GM23338 (cell line): Measurements from ENCODE around the gene SHC4. TPM values are rescaled to one million over a fixed set of nuclear protein-coding genes. Genes with fewer than 3 reads are reported as not detected.

Experiments used
- ATAC-seq: fragments of 200-7000 bp; cut with Tn5 transposase; 3 replicates; pipeline ENCODE4 v1.9.1; 2020
- DNase-seq: peaks from one replicate; pipeline ENCODE4 v3.0.0-alpha.2; 2015; ENCODE audit warnings: low spot score
- H2AFZ ChIP-seq: fragments of 200-600 bp; sonication (generic); 2 replicates; pipeline ENCODE4 v1.8.0; 2016; ENCODE audit warnings: antibody characterized with exemption, mild to moderate bottlenecking, moderate library complexity
- H3F3A ChIP-seq: fragments of 200-600 bp; sonication (generic); replicated peaks from 2 replicates; pipeline ENCODE4 v1.8.0; 2017; ENCODE audit warnings: antibody characterized with exemption, mixed run types, low read depth
- H3K27ac ChIP-seq: fragments of 200-600 bp; sonication (generic); 2 replicates; pipeline ENCODE4 v1.6.1; 2016; ENCODE audit warnings: low read depth
- H3K27me3 ChIP-seq: fragments of 200-600 bp; sonication (generic); 2 replicates; pipeline ENCODE4 v1.8.0; 2016; ENCODE audit warnings: mild to moderate bottlenecking, mixed run types, moderate library complexity; ENCODE audit not compliant: insufficient read depth
- H3K36me3 ChIP-seq: fragments of 200-600 bp; sonication (generic); 2 replicates; pipeline ENCODE4 v1.8.0; 2016; ENCODE audit warnings: mild to moderate bottlenecking; ENCODE audit not compliant: insufficient read depth
- H3K4me1 ChIP-seq: fragments of 200-600 bp; sonication (generic); 2 replicates; pipeline ENCODE4 v1.8.0; 2016; ENCODE audit warnings: mild to moderate bottlenecking, moderate library complexity; ENCODE audit not compliant: insufficient read depth
- H3K4me2 ChIP-seq: fragments of 200-600 bp; sonication (generic); 2 replicates; pipeline ENCODE4 v1.7.1; 2017; ENCODE audit warnings: mixed run types
- H3K4me3 ChIP-seq: fragments of 200-600 bp; sonication (generic); 2 replicates; pipeline ENCODE4 v1.6.1; 2016; ENCODE audit warnings: mixed run types
- H3K79me2 ChIP-seq: fragments of 200-600 bp; sonication (generic); replicated peaks from 2 replicates; pipeline ENCODE4 v1.8.0; 2017; ENCODE audit warnings: mild to moderate bottlenecking; ENCODE audit not compliant: insufficient read depth
- H3K9me2 ChIP-seq: fragments of 200-600 bp; sonication (generic); 2 replicates; pipeline ENCODE4 v1.8.0; 2017; ENCODE audit not compliant: insufficient read depth
- H4K20me1 ChIP-seq: fragments of 200-600 bp; sonication (generic); replicated peaks from 2 replicates; pipeline ENCODE4 v1.8.0; 2017; ENCODE audit warnings: mild to moderate bottlenecking; ENCODE audit not compliant: insufficient read depth
- H3K27ac Mint-ChIP-seq: 2 replicates; pipeline ENCODE4 v1.8.0; 2020; ENCODE audit warnings: inconsistent platforms, mild to moderate bottlenecking, moderate library complexity, mixed read lengths
- H3K27me3 Mint-ChIP-seq: 3 replicates; pipeline ENCODE4 v1.8.0; 2022; ENCODE audit warnings: low read depth, mild to moderate bottlenecking, moderate library complexity, mixed read lengths, inconsistent platforms; ENCODE audit not compliant: insufficient read depth, poor library complexity
- H3K36me3 Mint-ChIP-seq: 3 replicates; pipeline ENCODE4 v1.8.0; 2021; ENCODE audit warnings: low read depth, mild to moderate bottlenecking, inconsistent platforms, moderate library complexity, mixed read lengths
- H3K4me1 Mint-ChIP-seq: 3 replicates; pipeline ENCODE4 v1.8.0; 2020; ENCODE audit warnings: mild to moderate bottlenecking, inconsistent platforms, mixed read lengths
- H3K4me3 Mint-ChIP-seq: 3 replicates; pipeline ENCODE4 v1.8.0; 2021; ENCODE audit warnings: moderate library complexity, mild to moderate bottlenecking, inconsistent platforms, mixed read lengths
- H3K9me3 Mint-ChIP-seq: 3 replicates; pipeline ENCODE4 v1.8.0; 2020; ENCODE audit warnings: moderate library complexity, mild to moderate bottlenecking, inconsistent platforms, mixed read lengths
- CREB1 ChIP-seq: fragments of 250-450 bp; sonication (Bioruptor Pico); IDR thresholded peaks from 2 replicates; pipeline ENCODE4 v1.5.0; 2020; ENCODE audit warnings: low read depth, mild to moderate bottlenecking, moderate library complexity
- CTCF ChIP-seq, 2 experiments: fragments of 200-600 bp in 1 of 2; sonication (generic) in 1 of 2; conservative IDR thresholded peaks; 2 replicates each; pipeline versions ENCODE4 v1.5.1 to v1.6.1; 2016 to 2017; ENCODE audit warnings: antibody characterized with exemption in 2 of 2, low read depth in 2 of 2, mild to moderate bottlenecking in 2 of 2, moderate library complexity in 1 of 2
- ETS1 ChIP-seq: IDR thresholded peaks from 2 replicates; pipeline ENCODE4 v1.6.1; 2016; ENCODE audit warnings: antibody characterized with exemption
- EZH2 ChIP-seq: fragments of 200-600 bp; sonication (generic); IDR thresholded peaks from one replicate; pipeline ENCODE4 v1.8.0; 2017; ENCODE audit warnings: antibody characterized with exemption, mild to moderate bottlenecking, low read depth; ENCODE audit not compliant: unreplicated experiment
- EZH2phosphoT487 ChIP-seq: fragments of 200-600 bp; sonication (generic); IDR thresholded peaks from one replicate; pipeline ENCODE4 v1.8.1; 2018; ENCODE audit warnings: antibody characterized with exemption; ENCODE audit not compliant: unreplicated experiment
- JUNB ChIP-seq: IDR thresholded peaks from one replicate; pipeline ENCODE4 v1.6.1; 2016; ENCODE audit warnings: antibody characterized with exemption; ENCODE audit not compliant: unreplicated experiment
- NANOG ChIP-seq: IDR thresholded peaks from 2 replicates; pipeline ENCODE4 v1.6.1; 2016; ENCODE audit warnings: antibody characterized with exemption, borderline replicate concordance
- POLR2AphosphoS5 ChIP-seq: IDR thresholded peaks from 2 replicates; pipeline ENCODE4 v1.6.1; 2016; ENCODE audit warnings: antibody characterized with exemption, low read depth
- STAT1 ChIP-seq: IDR thresholded peaks from one replicate; pipeline ENCODE4 v1.6.1; 2016; ENCODE audit warnings: antibody characterized with exemption; ENCODE audit not compliant: unreplicated experiment
- ZNF114 ChIP-seq: fragments of 250-450 bp; sonication (Bioruptor Pico); IDR thresholded peaks from 2 replicates; pipeline ENCODE4 v1.5.0; 2020; ENCODE audit warnings: mild to moderate bottlenecking, moderate library complexity
- ZNF331 ChIP-seq: fragments of 250-450 bp; sonication (Bioruptor Pico); IDR thresholded peaks from 2 replicates; pipeline ENCODE4 v1.5.0; 2020; ENCODE audit warnings: low read depth, mild to moderate bottlenecking, moderate library complexity
- polyA plus RNA-seq: library from polyadenylated mRNA; unstranded; fragments of >200 nt; fragmentation: Nextera tagmentation; extraction: Ambion mirVana; gene quantifications from 2 replicates; pipeline ENCODE4 v1.2.1, GENCODE V29; 2016
- total RNA-seq: library from RNA; depleted of rRNA; stranded (reverse); fragments of >200 nt; shearing (Covaris generic); gene quantifications from 2 replicates; pipeline ENCODE4 v1.2.3, GENCODE V29; 2014
- TF ChIP-seq, protein P1 (sequence below): fragments of 250-450 bp; sonication (Bioruptor Pico); IDR thresholded peaks from 2 replicates; pipeline ENCODE4 v1.5.0; 2020; ENCODE audit warnings: mild to moderate bottlenecking, moderate library complexity

The SHC4 gene
- total and polyA plus RNA-seq, 2 experiments from 2014 or later = 0.21 to 0.32 TPM

DNA sequence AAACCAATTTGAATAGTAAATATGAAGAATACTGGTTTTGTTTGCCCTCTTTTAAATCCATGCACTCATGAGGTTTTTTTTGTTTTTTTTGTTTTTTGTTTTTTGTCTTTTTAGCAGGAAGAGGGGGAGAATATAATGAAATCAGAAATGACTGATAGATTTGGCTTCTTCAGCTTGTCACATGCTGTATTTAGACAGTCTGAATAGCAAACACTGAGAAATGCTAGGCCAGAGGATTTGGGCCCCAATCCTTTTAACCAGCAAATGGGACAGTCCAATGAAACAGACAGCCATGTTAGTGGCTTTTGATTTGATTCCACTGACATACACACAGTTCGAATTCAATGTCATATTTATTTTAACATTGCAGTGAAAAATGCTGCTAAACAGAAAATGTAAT is 138.6 kb downstream of the SHC4 start:
- ATAC-seq (no peak), DNase-seq (no peak)
- Histone ChIP-seq H3K27me3 (no peaks in the 10 kb centered on the region), H3K4me3 (no peak overlapping the region), H2AFZ (no peak overlapping the region), H3K79me2 (no peaks in the 10 kb centered on the region), H3F3A (no peaks in the 10 kb centered on the region), H3K9me2 (no peaks in the 10 kb centered on the region), H3K36me3 (no peaks in the 10 kb centered on the region), H4K20me1 (no peaks in the 10 kb centered on the region), H3K4me2 (no peak overlapping the region), H3K27ac (no peak overlapping the region), H3K4me1 (peaks cover 5% of the 10 kb centered on the region; the same call in 1 of the 2 replicates)
- H3K4me3 Mint-ChIP-seq = no peak overlapping the region
- TF ChIP-seq POLR2AphosphoS5 (no peak), ZNF114 (CRISPR knock-in tag) (no peak), NANOG (no peak), ZNF331 (CRISPR knock-in tag) (no peak), EZH2phosphoT487 (no peak), CREB1 (CRISPR knock-in tag) (no peak), EZH2 (no peak), CTCF (conservative IDR thresholded peaks at IDR 0.05; ENCODE audit: low read depth in 2 of 2) (no peak), JUNB (no peak), ETS1 (no peak), STAT1 (no peak)
- TF ChIP-seq, protein P1, sequence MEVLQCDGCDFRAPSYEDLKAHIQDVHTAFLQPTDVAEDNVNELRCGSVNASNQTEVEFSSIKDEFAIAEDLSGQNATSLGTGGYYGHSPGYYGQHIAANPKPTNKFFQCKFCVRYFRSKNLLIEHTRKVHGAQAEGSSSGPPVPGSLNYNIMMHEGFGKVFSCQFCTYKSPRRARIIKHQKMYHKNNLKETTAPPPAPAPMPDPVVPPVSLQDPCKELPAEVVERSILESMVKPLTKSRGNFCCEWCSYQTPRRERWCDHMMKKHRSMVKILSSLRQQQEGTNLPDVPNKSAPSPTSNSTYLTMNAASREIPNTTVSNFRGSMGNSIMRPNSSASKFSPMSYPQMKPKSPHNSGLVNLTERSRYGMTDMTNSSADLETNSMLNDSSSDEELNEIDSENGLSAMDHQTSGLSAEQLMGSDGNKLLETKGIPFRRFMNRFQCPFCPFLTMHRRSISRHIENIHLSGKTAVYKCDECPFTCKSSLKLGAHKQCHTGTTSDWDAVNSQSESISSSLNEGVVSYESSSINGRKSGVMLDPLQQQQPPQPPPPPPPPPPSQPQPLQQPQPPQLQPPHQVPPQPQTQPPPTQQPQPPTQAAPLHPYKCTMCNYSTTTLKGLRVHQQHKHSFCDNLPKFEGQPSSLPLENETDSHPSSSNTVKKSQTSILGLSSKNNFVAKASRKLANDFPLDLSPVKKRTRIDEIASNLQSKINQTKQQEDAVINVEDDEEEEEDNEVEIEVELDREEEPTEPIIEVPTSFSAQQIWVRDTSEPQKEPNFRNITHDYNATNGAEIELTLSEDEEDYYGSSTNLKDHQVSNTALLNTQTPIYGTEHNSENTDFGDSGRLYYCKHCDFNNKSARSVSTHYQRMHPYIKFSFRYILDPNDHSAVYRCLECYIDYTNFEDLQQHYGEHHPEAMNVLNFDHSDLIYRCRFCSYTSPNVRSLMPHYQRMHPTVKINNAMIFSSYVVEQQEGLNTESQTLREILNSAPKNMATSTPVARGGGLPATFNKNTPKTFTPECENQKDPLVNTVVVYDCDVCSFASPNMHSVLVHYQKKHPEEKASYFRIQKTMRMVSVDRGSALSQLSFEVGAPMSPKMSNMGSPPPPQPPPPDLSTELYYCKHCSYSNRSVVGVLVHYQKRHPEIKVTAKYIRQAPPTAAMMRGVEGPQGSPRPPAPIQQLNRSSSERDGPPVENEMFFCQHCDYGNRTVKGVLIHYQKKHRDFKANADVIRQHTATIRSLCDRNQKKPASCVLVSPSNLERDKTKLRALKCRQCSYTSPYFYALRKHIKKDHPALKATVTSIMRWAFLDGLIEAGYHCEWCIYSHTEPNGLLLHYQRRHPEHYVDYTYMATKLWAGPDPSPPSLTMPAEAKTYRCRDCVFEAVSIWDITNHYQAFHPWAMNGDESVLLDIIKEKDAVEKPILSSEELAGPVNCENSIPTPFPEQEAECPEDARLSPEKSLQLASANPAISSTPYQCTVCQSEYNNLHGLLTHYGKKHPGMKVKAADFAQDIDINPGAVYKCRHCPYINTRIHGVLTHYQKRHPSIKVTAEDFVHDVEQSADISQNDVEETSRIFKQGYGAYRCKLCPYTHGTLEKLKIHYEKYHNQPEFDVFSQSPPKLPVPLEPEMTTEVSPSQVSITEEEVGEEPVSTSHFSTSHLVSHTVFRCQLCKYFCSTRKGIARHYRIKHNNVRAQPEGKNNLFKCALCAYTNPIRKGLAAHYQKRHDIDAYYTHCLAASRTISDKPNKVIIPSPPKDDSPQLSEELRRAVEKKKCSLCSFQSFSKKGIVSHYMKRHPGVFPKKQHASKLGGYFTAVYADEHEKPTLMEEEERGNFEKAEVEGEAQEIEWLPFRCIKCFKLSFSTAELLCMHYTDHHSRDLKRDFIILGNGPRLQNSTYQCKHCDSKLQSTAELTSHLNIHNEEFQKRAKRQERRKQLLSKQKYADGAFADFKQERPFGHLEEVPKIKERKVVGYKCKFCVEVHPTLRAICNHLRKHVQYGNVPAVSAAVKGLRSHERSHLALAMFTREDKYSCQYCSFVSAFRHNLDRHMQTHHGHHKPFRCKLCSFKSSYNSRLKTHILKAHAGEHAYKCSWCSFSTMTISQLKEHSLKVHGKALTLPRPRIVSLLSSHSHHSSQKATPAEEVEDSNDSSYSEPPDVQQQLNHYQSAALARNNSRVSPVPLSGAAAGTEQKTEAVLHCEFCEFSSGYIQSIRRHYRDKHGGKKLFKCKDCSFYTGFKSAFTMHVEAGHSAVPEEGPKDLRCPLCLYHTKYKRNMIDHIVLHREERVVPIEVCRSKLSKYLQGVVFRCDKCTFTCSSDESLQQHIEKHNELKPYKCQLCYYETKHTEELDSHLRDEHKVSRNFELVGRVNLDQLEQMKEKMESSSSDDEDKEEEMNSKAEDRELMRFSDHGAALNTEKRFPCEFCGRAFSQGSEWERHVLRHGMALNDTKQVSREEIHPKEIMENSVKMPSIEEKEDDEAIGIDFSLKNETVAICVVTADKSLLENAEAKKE (CRISPR knock-in tag) = no peak
- no peaks in the 10 kb centered on the region for H3K9me3 Mint-ChIP-seq
- no peaks in the 10 kb centered on the region for H3K27me3 Mint-ChIP-seq
- no peak overlapping the region for H3K27ac Mint-ChIP-seq
- H3K36me3 Mint-ChIP-seq = no peaks in the 10 kb centered on the region
- H3K4me1 Mint-ChIP-seq = peaks cover 8% of the 10 kb centered on the region
